HG03457 (cell line): ENCODE results near the gene CIPC.

Source experiments
- ATAC-seq: cut with Tn5 transposase; IDR thresholded peaks from one replicate; pipeline ENCODE4 v1.9.1; 2021; ENCODE audit warnings: moderate number of reproducible peaks; ENCODE audit not compliant: unreplicated experiment

Gene CIPC

GRCh38 chr14:77097700-77098528 is at the start of gene CIPC:
Gene CIPC, plus strand, starts transcription at chr14:77098258. Its CDS starts 7,451 bp downstream, at chr14:77105709.
- ATAC-seq: peak; percentile 86

GRCh38 chr14:77051116-77051515 is 46.9 kb upstream of the CIPC start:
- ATAC-seq: no peak

- ATAC-seq: no peak
Measured at GRCh38 chr14:77052281-77053044, 45.6 kb upstream of the CIPC start.

GRCh38 chr14:77053046-77053841 is 44.8 kb upstream of the CIPC start:
- ATAC-seq: no peak

GRCh38 chr14:77055306-77055705 is 42.8 kb upstream of the CIPC start:
- ATAC-seq: no peak

- no peak for ATAC-seq
Measured at GRCh38 chr14:77055981-77056380, 42.1 kb upstream of the CIPC start.

- ATAC-seq: no peak
Measured at GRCh38 chr14:77058117-77058516, 39.9 kb upstream of the CIPC start.

GRCh38 chr14:77058785-77059184 is 39.3 kb upstream of the CIPC start:
- ATAC-seq: no peak

- ATAC-seq: no peak
Measured at GRCh38 chr14:77059276-77059915, 38.7 kb upstream of the CIPC start.

- ATAC-seq: no peak
Measured at GRCh38 chr14:77061630-77062257, 36.3 kb upstream of the CIPC start.

GRCh38 chr14:77062261-77062660 is 35.8 kb upstream of the CIPC start:
- no peak for ATAC-seq

- ATAC-seq: no peak
Measured at GRCh38 chr14:77063571-77064171, 34.4 kb upstream of the CIPC start.

GRCh38 chr14:77064521-77065178 is 33.4 kb upstream of the CIPC start:
- no peak for ATAC-seq

GRCh38 chr14:77065851-77066577 is 32.0 kb upstream of the CIPC start:
- ATAC-seq: no peak

- ATAC-seq: no peak
Measured at GRCh38 chr14:77066578-77067172, 31.4 kb upstream of the CIPC start.

- no peak for ATAC-seq
Measured at GRCh38 chr14:77067632-77068516, 30.2 kb upstream of the CIPC start.

GRCh38 chr14:77068517-77069200 is 29.4 kb upstream of the CIPC start:
- ATAC-seq: no peak
